HG02970 (cell line): ENCODE results near the gene SSU72.
"Not testable (repeated sequence)": the region's sequence is repeated elsewhere in the genome, so short reads cannot be mapped to it uniquely, and the experiment has no call there.

ENCODE experiments used
- ATAC-seq: cut with Tn5 transposase; IDR thresholded peaks from one replicate; pipeline ENCODE4 v1.9.1; 2021; ENCODE audit warnings: mild to moderate bottlenecking, moderate library complexity, moderate number of reproducible peaks; ENCODE audit not compliant: unreplicated experiment, low FRiP score

The SSU72 gene

DNA sequence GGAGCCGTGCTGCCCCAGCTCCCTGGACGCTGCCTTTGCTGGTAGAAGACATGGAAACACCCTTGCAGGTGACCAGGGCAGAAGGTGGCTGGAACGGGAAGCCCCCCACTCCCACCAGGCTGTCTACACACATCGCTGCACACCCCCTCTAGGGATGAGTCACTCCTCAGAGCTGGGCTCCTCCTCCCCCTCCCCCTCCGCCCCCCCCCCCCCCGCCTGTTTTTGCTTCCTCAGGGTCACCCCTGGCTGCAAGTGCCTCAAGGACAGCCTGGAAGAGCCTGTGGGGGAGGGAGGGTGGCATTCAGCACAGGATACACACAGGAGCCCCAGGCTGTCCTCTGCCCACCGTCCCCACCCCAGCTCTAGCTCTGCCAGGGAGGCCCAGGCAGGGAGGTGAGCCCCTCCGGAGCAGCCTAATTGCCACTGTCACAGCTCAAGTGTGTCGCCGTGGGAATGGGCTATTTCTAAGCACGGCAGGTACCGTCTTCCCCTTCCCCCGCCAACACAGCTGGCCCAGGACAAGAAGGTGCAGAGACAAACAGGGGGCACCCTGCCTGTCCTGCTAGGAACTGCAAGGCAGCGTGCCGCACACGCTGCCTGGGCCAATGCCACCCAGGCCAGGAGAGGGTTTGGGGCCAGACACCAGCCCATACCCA is 22.7 kb upstream of the SSU72 start:
- ATAC-seq, result no peak

GRCh38 chr1:1596493-1597274 is 22.0 kb upstream of the SSU72 start:
- ATAC-seq, result no peak

- not testable (repeated sequence) for ATAC-seq
These were observed 20.7 kb upstream of the SSU72 start for GRCh38 chr1:1595341-1595740.

DNA sequence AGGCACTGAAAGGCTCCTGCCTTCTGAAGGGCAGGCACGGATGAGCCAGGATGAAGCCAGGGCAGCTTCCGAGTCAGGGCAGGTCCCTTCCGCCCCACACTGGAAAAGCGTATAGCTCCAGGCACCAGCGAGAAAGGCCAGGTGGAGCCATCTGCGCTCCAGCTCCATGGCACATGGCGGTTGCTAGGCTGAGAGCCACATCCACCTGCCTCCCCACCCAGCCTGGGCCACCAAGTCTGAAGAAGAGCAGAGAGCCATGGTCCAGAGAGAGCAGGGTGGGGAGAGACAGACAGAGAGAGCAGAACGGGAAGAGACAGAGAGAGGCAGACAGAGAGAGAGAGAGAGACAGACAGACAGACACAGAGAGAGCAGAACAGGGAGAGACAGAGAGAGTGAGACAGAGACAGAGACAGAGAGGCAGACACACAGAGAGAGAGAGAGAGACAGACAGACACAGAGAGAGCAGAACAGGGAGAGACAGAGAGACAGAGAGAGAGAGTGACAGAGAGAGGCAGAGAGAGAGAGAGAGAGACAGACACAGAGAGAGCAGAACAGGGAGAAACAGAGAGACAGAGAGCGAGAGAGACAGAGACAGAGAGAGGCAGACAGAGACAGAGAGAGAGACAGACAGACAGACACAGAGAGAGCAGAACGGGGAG is 20.1 kb upstream of the SSU72 start:
- ATAC-seq, result no peak

GRCh38 chr1:1593834-1594601 is 19.4 kb upstream of the SSU72 start:
- no peak for ATAC-seq

- no peak for ATAC-seq
These were observed 16.8 kb upstream of the SSU72 start for GRCh38 chr1:1591452-1591851.

- ATAC-seq, result no peak
These were observed 8.8 kb upstream of the SSU72 start for GRCh38 chr1:1583347-1584010.

DNA sequence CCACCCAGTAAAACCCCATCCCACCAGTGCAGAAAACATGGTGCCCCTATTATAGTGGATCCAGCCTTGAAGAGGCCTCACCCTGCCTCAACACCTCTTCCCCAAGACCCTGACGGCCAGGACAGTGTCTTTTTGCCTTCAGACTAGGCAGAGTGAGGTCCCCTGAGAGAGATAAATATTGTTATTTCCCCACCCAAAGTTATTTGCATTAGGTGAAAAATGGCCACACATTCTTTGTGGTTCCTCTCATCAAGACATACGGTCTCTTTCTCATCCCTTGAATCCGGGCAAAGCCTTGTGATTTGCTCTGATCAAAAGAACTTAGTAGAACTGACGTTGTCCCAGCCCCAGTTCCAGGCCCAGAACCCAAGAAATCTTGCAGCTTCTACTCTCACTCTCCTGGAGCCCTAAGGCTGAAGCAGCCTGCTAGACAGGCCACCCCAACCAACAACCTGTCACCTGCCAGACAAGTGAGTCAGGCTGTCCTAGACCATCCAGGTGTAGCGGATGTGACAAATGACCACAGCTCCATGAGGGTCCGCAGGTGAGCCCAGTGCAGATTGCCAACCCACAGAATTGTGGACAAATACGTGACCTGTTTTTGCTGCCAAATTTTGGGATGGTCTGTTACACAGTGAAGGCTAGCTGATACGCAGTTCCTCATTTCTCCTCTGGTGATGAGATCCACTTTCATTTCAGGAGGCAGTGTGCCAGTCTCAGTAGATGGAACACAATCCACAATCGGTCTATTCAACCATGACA is 8.1 kb upstream of the SSU72 start:
- no peak for ATAC-seq

GRCh38 chr1:1578371-1578940 is 3.8 kb upstream of the SSU72 start:
- ATAC-seq, result no peak

DNA sequence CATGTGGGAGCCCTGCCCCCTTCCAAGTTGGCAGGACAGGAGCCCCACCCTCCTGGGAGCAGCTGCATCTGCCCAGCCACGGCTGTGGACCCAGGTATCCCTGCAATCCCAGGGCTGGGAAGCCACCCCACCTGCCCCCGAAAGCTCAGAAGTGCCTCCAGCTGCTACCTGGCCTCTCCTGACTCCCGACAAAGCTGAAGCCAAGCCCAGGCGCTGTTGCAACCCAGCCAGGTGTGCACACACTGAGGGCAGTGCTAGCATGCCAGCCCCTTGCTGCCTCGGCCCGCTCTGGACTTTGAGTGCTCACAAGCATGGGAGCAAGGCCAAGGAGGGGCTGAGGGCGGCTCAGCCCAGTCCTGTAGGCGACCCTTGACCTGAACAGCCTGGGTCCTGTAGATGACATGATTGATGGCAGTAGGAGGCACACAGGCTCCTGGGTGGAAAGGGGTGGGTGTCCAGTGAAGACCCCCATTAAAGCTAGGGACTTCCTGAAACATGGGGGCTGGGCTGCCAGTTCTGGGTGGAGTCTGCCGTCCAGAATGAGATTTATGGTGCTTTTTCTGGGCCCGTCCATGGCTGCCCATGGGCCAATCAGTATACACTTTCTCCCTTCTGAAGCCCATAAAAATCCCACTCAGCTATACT is 2.8 kb upstream of the SSU72 start:
- no peak for ATAC-seq

DNA sequence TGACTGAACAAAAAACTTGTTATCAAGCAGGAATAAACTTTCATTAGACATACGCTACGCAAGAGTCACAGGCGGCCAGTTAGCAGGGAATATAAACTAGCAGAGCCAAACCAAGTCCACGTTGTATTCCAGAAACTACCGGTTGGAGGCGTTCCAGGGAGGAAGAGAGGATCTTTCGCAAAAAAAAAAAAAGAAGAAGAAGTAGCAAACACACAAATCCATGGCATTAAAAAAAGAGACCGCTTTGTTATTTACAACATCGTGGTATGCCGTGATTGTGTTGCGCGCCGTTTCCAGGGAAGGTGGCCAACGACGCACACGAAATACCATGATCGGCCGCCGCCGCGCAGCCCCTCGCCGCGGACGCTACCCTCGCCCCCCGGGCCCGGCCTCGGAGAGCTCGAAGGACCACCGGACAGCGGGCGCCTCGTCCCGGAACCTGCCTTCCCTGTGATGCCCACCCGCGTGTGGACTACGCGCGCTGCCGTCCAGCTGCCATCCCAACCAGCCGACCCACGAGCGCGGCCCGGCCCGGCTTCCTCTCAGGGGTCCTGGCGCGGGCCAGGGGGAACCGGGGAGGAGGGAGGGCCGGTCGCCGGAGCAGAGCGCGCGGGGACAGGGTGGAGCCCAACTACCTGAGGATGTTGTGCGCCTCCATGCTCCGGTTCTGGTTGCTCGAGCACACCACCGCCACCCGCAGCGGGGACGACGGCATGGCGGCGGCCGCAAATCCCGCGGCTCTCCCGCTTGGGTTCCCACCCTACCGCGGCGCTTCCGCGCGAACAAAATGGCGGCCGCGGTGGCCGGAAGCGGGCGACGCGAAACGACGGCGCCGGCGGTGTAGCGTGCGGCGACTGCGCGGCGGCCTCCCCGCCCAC is 581 bp downstream of the SSU72 start:
- peak; percentile 68 for ATAC-seq

DNA sequence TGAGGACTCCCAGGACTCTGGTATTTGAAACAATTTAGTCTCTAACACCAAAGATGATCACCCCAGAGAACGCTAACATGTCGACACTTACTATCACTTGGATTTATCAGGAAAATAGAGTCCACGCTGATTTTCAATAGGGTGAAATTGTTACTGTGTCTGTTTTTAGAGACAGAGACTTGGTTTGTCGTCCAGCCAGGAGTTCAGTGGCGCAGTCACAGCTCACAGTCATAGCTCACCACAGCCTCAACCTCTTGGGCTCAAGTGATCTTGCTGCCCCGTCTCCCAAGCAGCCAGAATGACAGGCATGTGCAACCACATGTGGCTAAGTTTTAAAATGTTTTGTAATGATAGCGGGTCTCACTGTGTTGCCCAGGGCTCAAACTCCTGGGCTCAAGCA is 5.3 kb downstream of the SSU72 start:
- no peak for ATAC-seq

DNA sequence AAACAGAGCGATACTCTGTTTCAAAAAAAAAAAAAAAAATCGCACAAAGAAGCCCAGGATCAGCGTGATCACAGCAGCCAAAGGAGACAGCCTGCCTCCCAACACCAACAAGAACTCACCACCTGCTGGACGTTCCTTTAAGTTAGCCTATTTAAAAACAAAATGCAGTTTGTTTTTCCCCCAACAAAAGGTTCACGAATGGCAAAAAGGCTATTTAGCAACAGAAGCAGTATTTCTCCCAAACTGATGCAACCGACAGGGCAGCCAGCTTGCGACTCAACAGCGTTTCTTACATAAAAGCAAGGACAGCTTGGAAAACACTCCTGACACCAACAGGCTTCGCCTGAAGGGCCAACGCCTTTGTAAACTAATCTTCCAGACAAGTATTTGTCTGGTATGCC is 6.8 kb downstream of the SSU72 start:
- no peak for ATAC-seq

DNA sequence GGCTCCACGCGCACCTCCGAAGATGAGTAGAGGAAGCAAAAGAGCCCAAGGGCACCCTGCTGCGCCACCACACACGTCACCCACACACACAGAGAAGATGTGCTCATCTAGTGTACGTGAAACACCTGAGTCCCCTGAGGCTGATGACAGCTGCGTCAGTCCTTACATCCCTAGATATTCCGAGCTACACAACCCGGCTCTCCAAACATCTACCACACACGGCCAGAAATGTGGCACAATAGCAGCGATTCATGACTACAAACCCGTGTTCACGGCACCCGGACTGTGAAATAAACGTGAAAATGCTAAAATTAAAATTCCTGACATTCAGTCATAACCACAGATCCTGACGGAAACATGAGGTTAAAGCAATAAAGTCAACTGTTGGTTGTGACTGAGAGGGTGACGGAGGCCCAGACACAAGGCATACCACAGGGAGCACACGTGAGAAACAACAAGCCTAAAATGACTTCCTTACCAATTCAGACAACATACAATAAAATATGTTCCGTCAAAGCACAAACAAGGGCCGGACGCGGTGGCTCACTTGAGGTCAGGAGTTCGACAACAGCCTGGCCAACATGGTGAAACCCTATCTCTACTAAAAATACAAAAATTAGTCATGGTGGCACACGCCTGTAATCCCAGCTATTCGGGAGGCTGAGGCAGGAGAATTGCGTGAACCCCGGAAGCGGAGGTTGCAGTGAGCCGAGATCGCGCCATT is 7.3 kb downstream of the SSU72 start:
- no peak for ATAC-seq

- no peak for ATAC-seq
These were observed 9.3 kb downstream of the SSU72 start for GRCh38 chr1:1565340-1565739.

- no peak for ATAC-seq
These were observed 10.4 kb downstream of the SSU72 start for GRCh38 chr1:1564268-1564667.

GRCh38 chr1:1563688-1564087 is 11.0 kb downstream of the SSU72 start:
- ATAC-seq, result no peak
